ENCODE data around the gene KCNMA1. TPM values are rescaled to one million over a fixed set of nuclear protein-coding genes. Genes with fewer than 3 reads are reported as not detected.

Gene KCNMA1
- total and polyA plus RNA-seq, 2 donors from 2014 or later = 4.2 to 8.9 TPM

GRCh38 chr10:77628906-77629730 is 8.5 kb downstream of the KCNMA1 start:
- FAIRE-seq = no peak
- Histone ChIP-seq H3K27me3 (ENCODE audit: control insufficient read depth, insufficient read depth, low read length) (no peaks in the 10 kb centered on the region), H3K27ac (ENCODE audit: low read depth in 2 of 2, low read length in 2 of 2) (no peak overlapping the region), H3K4me3 (ENCODE audit: low read length in 3 of 3) (no peak overlapping the region), H3K9ac (ENCODE audit: low read length in 3 of 3) (no peak overlapping the region), H3K36me3 (ENCODE audit: control insufficient read depth in 2 of 3, insufficient read depth in 3 of 3, low read length in 3 of 3) (no peaks in the 10 kb centered on the region), H3K9me3 (ENCODE audit: control insufficient read depth in 2 of 3, insufficient read depth in 1 of 3, low read length in 3 of 3) (no peaks in the 10 kb centered on the region), H3K4me1 (ENCODE audit: control insufficient read depth in 2 of 3, insufficient read depth in 2 of 3, low read depth in 1 of 3, low read length in 3 of 3) (no peaks in the 10 kb centered on the region)
- intact Hi-C loops (cut with DNase I) = no loop called here
- TF ChIP-seq CTCF (IDR thresholded peaks at IDR 0.05; ENCODE audit: borderline replicate concordance, extremely low read depth, insufficient read depth) = no peak
- no peak for DNase-seq

GRCh38 chr10:77626266-77626935 is 11.2 kb downstream of the KCNMA1 start:
- no peak for FAIRE-seq

GRCh38 chr10:77625379-77625778 is 12.2 kb downstream of the KCNMA1 start:
- no peak for DNase-seq
- intact Hi-C loops (cut with DNase I) = no loop called here
- TF ChIP-seq CTCF (IDR thresholded peaks at IDR 0.05; ENCODE audit: borderline replicate concordance, extremely low read depth, insufficient read depth) = no peak
- Histone ChIP-seq H3K27me3 (ENCODE audit: control insufficient read depth, insufficient read depth, low read length) (no peaks in the 10 kb centered on the region), H3K9ac (ENCODE audit: low read length in 3 of 3) (no peak overlapping the region), H3K9me3 (ENCODE audit: control insufficient read depth in 2 of 3, insufficient read depth in 1 of 3, low read length in 3 of 3) (no peaks in the 10 kb centered on the region), H3K4me1 (ENCODE audit: control insufficient read depth in 2 of 3, insufficient read depth in 2 of 3, low read depth in 1 of 3, low read length in 3 of 3) (no peaks in the 10 kb centered on the region), H3K27ac (ENCODE audit: low read depth in 2 of 2, low read length in 2 of 2) (no peak overlapping the region), H3K4me3 (ENCODE audit: low read length in 3 of 3) (no peak overlapping the region), H3K36me3 (ENCODE audit: control insufficient read depth in 2 of 3, insufficient read depth in 3 of 3, low read length in 3 of 3) (no peaks in the 10 kb centered on the region)
- FAIRE-seq = no peak

More at GRCh38 chr10:77626266-77626935, 11.2 kb downstream of the KCNMA1 start:
- no peaks in the 10 kb centered on the region for H3K9me3 ChIP-seq (ENCODE audit: control insufficient read depth in 2 of 3, insufficient read depth in 1 of 3, low read length in 3 of 3)
- H3K36me3 ChIP-seq (ENCODE audit: control insufficient read depth in 2 of 3, insufficient read depth in 3 of 3, low read length in 3 of 3) = no peaks in the 10 kb centered on the region
- no peak overlapping the region for H3K9ac ChIP-seq (ENCODE audit: low read length in 3 of 3)
- no peak overlapping the region for H3K4me3 ChIP-seq (ENCODE audit: low read length in 3 of 3)
- TF ChIP-seq CTCF (IDR thresholded peaks at IDR 0.05; ENCODE audit: borderline replicate concordance, extremely low read depth, insufficient read depth) = no peak
- intact Hi-C loops (cut with DNase I) = no loop called here
- H3K27me3 ChIP-seq (ENCODE audit: control insufficient read depth, insufficient read depth, low read length) = no peaks in the 10 kb centered on the region
- no peak for DNase-seq
- no peak overlapping the region for H3K27ac ChIP-seq (ENCODE audit: low read depth in 2 of 2, low read length in 2 of 2)
- H3K4me1 ChIP-seq (ENCODE audit: control insufficient read depth in 2 of 3, insufficient read depth in 2 of 3, low read depth in 1 of 3, low read length in 3 of 3) = no peaks in the 10 kb centered on the region

All from kidney (tissue), 14 donors.